SU-DHL-6 (cell line): ENCODE measurements around the gene ZNF571.
A peak's percentile ranks its signal among the peaks of the same experiment; 100 is the strongest.

Source experiments
- H2AFZ ChIP-seq: fragments of 200-600 bp; sonication (generic); 2 replicates; pipeline ENCODE4 v1.6.1; 2014; ENCODE audit warnings: low read depth, mild to moderate bottlenecking, moderate library complexity, mixed read lengths, antibody characterized with exemption, low read length; ENCODE audit not compliant: severe bottlenecking
- H3F3A ChIP-seq: fragments of 200-600 bp; shearing (Covaris generic); 2 replicates; pipeline ENCODE4 v1.6.0; 2016; ENCODE audit warnings: antibody characterized with exemption, mild to moderate bottlenecking; ENCODE audit not compliant: insufficient read depth
- H3K27ac ChIP-seq: fragments of 200-600 bp; sonication (generic); 2 replicates; pipeline ENCODE4 v1.5.1; 2016; ENCODE audit warnings: low read depth, mild to moderate bottlenecking, low read length, moderate library complexity, mixed read lengths
- H3K27me3 ChIP-seq: fragments of 200-600 bp; sonication (generic), shearing (Covaris generic); 2 replicates; pipeline ENCODE4 v1.6.0; 2014; ENCODE audit warnings: mild to moderate bottlenecking, low read length
- H3K36me3 ChIP-seq: fragments of 200-600 bp; sonication (generic); 2 replicates; pipeline ENCODE4 v1.6.1; 2014; ENCODE audit warnings: mild to moderate bottlenecking, low read length, mixed read lengths
- H3K4me2 ChIP-seq: fragments of 300-600, 200-600 bp; shearing (Covaris generic), sonication (generic); 2 replicates; pipeline ENCODE4 v1.6.0; 2014; ENCODE audit warnings: low read length, low read depth, mild to moderate bottlenecking; ENCODE audit not compliant: poor library complexity, severe bottlenecking
- H3K4me3 ChIP-seq: fragments of 200-600 bp; sonication (generic); 2 replicates; pipeline ENCODE4 v1.5.1; 2014; ENCODE audit warnings: antibody characterized with exemption, low read length, mild to moderate bottlenecking, mixed read lengths; ENCODE audit not compliant: insufficient read depth, poor library complexity, severe bottlenecking
- H3K79me2 ChIP-seq: fragments of 200-600 bp; sonication (generic); 2 replicates; pipeline ENCODE4 v1.6.1; 2014; ENCODE audit warnings: mild to moderate bottlenecking, low read length, moderate library complexity; ENCODE audit not compliant: insufficient read depth
- H3K9ac ChIP-seq: fragments of 200-600 bp; sonication (generic); 2 replicates; pipeline ENCODE4 v1.7.0; 2014; ENCODE audit warnings: mild to moderate bottlenecking, low read length
- H3K9me2 ChIP-seq: fragments of 200-600 bp; sonication (generic); replicated peaks from 2 replicates; pipeline ENCODE4 v1.6.1; 2014; ENCODE audit warnings: low read length; ENCODE audit not compliant: insufficient read depth
- H3K9me3 ChIP-seq: fragments of 200-600 bp; sonication (generic); 2 replicates; pipeline ENCODE4 v1.6.1; 2014; ENCODE audit warnings: low read length, mixed read lengths; ENCODE audit not compliant: insufficient read depth
- H4K20me1 ChIP-seq: fragments of 200-600 bp; sonication (generic); 2 replicates; pipeline ENCODE4 v1.6.1; 2014; ENCODE audit warnings: low read depth, mild to moderate bottlenecking, antibody characterized with exemption, low read length, moderate library complexity, mixed read lengths
- EZH2phosphoT487 ChIP-seq: fragments of 200-600 bp; sonication (generic), shearing (Covaris generic); conservative IDR thresholded peaks from 2 replicates; pipeline ENCODE4 v1.6.1; 2018; ENCODE audit warnings: mild to moderate bottlenecking, antibody characterized with exemption, low read length, moderate library complexity, mixed read lengths
- TF ChIP-seq, protein P1 (sequence below): fragments of 200-600 bp; sonication (generic); IDR thresholded peaks from one replicate; pipeline ENCODE4 v1.5.1; 2017; ENCODE audit warnings: antibody characterized with exemption, mild to moderate bottlenecking, low read length, moderate library complexity; ENCODE audit not compliant: insufficient read depth, poor library complexity, severe bottlenecking

ZNF571 gene

DNA sequence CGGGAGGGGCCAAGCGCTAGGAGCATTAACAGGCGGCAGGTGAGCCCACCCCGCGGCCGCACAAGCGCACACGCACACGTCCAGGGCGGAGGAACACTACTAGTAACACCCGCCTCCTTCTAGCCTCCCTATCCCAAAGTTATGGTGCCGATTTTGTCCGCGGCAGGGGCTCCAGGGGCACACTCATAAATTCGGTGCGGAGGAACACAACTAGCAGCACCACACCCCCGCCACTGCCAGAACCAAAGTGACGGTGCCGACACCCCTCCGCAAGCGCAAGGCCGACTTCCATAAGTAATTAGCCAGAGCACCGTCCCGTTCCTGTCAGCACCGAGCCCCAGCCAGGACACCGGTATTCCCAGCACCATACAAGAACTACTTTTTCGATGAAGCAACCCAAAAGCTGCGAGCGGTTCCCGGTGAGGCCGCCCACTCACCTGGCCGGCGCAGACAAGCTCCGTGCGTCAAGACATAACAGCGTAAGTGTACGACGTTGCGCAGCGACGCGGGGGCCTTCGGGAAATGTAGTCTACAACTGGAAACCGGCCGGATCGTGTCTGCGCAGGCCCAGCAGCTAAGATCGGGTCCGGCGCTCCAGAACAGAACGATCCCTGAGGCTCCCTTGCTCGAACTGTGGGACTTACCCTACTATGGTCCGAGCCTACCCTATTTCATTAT, at the start of gene ZNF571, which contains the start of gene ZNF540:
Gene ZNF571, minus strand, starts transcription at position 489 of the 678 bp plus-strand sequence. CDS start 8,116 bp downstream, outside the sequence.
Gene ZNF540, plus strand, starts transcription at position 573 of the 678 bp plus-strand sequence. CDS start 3,572 bp downstream, outside the sequence.
- peak within 1 kb of the TSS; percentile 82 for H3K4me2 ChIP-seq
- H3K27me3 ChIP-seq = no peaks in the 10 kb centered on the region
- TF ChIP-seq, protein P1, sequence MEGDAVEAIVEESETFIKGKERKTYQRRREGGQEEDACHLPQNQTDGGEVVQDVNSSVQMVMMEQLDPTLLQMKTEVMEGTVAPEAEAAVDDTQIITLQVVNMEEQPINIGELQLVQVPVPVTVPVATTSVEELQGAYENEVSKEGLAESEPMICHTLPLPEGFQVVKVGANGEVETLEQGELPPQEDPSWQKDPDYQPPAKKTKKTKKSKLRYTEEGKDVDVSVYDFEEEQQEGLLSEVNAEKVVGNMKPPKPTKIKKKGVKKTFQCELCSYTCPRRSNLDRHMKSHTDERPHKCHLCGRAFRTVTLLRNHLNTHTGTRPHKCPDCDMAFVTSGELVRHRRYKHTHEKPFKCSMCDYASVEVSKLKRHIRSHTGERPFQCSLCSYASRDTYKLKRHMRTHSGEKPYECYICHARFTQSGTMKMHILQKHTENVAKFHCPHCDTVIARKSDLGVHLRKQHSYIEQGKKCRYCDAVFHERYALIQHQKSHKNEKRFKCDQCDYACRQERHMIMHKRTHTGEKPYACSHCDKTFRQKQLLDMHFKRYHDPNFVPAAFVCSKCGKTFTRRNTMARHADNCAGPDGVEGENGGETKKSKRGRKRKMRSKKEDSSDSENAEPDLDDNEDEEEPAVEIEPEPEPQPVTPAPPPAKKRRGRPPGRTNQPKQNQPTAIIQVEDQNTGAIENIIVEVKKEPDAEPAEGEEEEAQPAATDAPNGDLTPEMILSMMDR = no peak
- no peak for TF ChIP-seq EZH2phosphoT487
- H3K79me2 ChIP-seq = peaks cover 7% of the 10 kb centered on the region; the same call in 1 of the 2 replicates
- H4K20me1 ChIP-seq = no peaks in the 10 kb centered on the region
- H3K36me3 ChIP-seq = peaks cover 14% of the 10 kb centered on the region
- H3F3A ChIP-seq = no peaks in the 10 kb centered on the region
- H3K9ac ChIP-seq = peak within 1 kb of the TSS; percentile 70
- peaks cover 8% of the 10 kb centered on the region; the same call in 1 of the 2 replicates for H3K9me3 ChIP-seq
- peak within 1 kb of the TSS; percentile 57 for H3K27ac ChIP-seq
- H2AFZ ChIP-seq = peak within 1 kb of the TSS; percentile 89
- H3K9me2 ChIP-seq = no peaks in the 10 kb centered on the region
- H3K4me3 ChIP-seq = peak within 1 kb of the TSS; percentile 83

DNA sequence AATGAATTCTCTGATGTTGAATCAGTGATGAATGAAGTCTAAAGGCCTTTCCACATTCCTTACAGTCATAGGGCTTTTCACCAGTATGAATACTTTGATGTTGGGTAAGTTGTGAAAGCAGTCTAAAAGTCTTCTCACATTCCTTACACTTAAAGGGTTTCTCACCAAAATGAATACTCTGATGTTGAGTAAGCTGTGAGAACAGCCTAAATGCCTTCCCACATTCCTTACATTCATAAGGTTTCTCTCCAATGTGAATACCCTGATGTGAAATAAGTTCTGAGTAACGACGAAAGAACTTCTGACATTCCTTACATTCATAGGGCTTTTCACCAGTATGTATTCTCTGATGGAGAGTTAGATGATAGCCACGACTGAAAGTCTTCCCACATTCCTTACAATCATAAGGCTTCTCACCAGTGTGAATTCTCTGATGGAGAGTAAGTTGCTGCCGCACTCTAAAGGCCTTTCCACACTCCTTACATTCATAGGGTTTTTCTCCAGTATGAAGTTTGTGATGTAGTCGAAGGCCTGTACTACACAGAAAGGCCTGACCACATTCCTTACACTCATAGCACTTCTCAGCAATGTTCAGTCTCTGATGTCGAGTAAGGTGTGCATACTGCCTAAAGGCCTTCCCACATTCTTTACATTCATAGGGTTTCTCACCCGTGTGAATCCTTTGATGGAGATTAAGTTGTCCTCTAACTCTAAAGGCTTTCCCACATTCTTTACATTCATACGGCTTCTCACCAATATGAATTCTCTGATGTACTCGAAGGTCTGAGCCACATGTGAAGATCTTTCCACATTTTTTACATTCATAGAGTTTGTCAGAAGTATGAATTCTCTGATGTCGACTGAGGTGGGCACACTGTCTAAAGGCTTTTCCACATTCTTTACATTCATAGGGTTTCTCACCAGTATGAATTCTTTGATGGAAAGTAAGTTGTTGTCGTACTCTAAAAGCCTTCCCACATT, 40.8 kb upstream of the ZNF571 start:
- Histone ChIP-seq H3K9ac (no peak overlapping the region), H3K4me2 (no peak overlapping the region), H3K4me3 (no peak overlapping the region), H3K36me3 (peaks cover 34% of the 10 kb centered on the region), H3F3A (no peaks in the 10 kb centered on the region), H3K9me3 (peaks cover 52% of the 10 kb centered on the region), H2AFZ (no peak overlapping the region), H4K20me1 (no peaks in the 10 kb centered on the region), H3K79me2 (no peaks in the 10 kb centered on the region), H3K9me2 (no peaks in the 10 kb centered on the region), H3K27ac (no peak overlapping the region), H3K27me3 (no peaks in the 10 kb centered on the region)
- no peak for TF ChIP-seq EZH2phosphoT487

DNA sequence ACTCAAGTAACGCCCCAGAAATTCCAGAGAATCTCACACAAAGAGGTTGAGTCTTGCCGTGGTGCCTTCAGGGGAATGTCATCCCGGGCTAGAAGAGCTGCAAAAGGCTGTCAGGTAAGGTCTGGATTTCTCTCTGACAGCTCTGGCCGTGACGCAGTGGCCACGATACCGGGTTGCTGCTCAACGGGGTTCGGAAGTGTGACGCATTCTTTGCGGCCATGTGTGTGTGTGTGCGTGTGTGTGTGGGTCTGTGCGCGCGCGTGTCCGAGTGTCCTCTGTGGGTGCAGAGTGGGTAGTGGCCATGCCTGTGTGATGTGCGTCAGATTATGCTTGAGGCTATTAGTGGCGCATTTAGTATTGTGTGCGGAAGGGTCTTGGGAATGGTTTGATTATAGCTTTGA, 390 bp upstream of the ZNF571 start:
- H3K27me3 ChIP-seq = no peaks in the 10 kb centered on the region

More for the DNA sequence above, 390 bp upstream of the ZNF571 start:
- Histone ChIP-seq H3K9me3 (peaks cover 7% of the 10 kb centered on the region; the same call in 1 of the 2 replicates), H3K9me2 (no peaks in the 10 kb centered on the region), H2AFZ (peak overlapping the region; percentile 89), H3K27ac (no peak overlapping the region), H3K4me2 (peak overlapping the region; percentile 82), H3K79me2 (0 out of 2 replicates have a peak, but pooled peaks cover 3% of the 10 kb centered on the region), H3F3A (no peaks in the 10 kb centered on the region), H3K36me3 (peaks cover 14% of the 10 kb centered on the region; the same call in 1 of the 2 replicates), H3K4me3 (peak overlapping the region; percentile 83), H3K9ac (peak overlapping the region; percentile 70), H4K20me1 (no peaks in the 10 kb centered on the region)
- TF ChIP-seq, protein P1 = no peak
- TF ChIP-seq EZH2phosphoT487 = no peak
